ACC112 (cell line): ENCODE data around the gene POLA2.
"Not testable (repeated sequence)": the region's sequence is repeated elsewhere in the genome, so short reads cannot be mapped to it uniquely, and the experiment has no call there.

Source experiments
- H2AFZ ChIP-seq: fragments of 200-600 bp; sonication (generic); one replicate; pipeline ENCODE4 v1.6.0; 2017; ENCODE audit warnings: antibody characterized with exemption, low read length; ENCODE audit not compliant: unreplicated experiment
- H3K27ac ChIP-seq: fragments of 200-600 bp; sonication (generic); 2 replicates; pipeline ENCODE4 v1.5.1; 2014; ENCODE audit warnings: low read depth, mild to moderate bottlenecking, antibody characterized with exemption, low read length, moderate library complexity
- H3K27me3 ChIP-seq: fragments of 200-600 bp; sonication (generic); 2 replicates; pipeline ENCODE4 v1.6.1; 2014; ENCODE audit warnings: mild to moderate bottlenecking, antibody characterized with exemption, low read length, moderate library complexity, mixed read lengths; ENCODE audit not compliant: insufficient read depth
- H3K36me3 ChIP-seq: fragments of 200-600 bp; sonication (generic); 2 replicates; pipeline ENCODE4 v1.6.1; 2016; ENCODE audit warnings: mild to moderate bottlenecking, antibody characterized with exemption, low read length, moderate library complexity, mixed read lengths; ENCODE audit not compliant: insufficient read depth
- H3K4me1 ChIP-seq: fragments of 200-600 bp; sonication (generic); one replicate; pipeline ENCODE4 v1.6.1; 2016; ENCODE audit warnings: low read length, mixed read lengths; ENCODE audit not compliant: insufficient read depth, unreplicated experiment, control insufficient read depth
- H3K4me3 ChIP-seq: fragments of 200-600 bp; sonication (generic); 2 replicates; pipeline ENCODE4 v1.5.1; 2014; ENCODE audit warnings: mild to moderate bottlenecking, low read depth, low read length
- H3K79me2 ChIP-seq: fragments of 200-600 bp; sonication (generic); one replicate; pipeline ENCODE4 v1.6.0; 2016; ENCODE audit warnings: low read length; ENCODE audit not compliant: control insufficient read depth, unreplicated experiment, insufficient read depth

The POLA2 gene

DNA sequence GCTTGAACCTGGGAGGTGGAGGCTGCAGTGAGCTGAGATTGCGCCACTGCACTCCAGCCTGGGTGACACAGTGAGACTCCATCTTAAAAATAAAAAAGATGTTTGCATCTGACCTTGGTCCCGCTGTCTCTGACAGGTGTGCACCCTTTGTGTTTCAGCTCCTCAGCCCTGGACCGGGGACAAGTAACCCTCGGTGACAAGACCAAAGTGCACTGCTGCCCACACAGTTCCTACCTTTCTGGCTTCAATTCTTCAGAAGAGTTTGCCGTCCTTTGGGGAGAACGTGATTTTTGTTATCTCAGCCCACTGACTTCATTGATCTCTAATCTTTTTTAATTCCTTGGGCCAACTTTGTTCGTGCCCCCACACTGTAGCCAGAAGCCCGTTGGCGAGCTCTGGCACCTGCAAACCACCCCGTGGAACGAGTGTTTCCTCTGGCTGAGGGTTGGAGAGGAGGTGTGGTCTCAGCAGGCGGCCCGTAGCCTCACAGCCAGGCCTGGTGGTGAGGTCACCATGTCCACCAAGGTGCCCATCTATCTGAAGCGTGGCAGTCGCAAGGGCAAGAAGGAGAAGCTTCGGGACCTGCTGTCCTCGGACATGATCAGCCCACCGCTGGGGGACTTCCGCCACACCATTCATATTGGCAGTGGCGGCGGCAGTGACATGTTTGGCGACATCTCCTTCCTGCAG, 58.8 kb downstream of the POLA2 start:
- no peaks in the 10 kb centered on the region for H3K27me3 ChIP-seq
- H2AFZ ChIP-seq: no peak overlapping the region
- no peak overlapping the region for H3K4me3 ChIP-seq
- H3K4me1 ChIP-seq: peaks cover 11% of the 10 kb centered on the region
- H3K27ac ChIP-seq: no peak overlapping the region
- peaks cover 30% of the 10 kb centered on the region; the same call in 1 of the 2 replicates for H3K36me3 ChIP-seq
- peaks cover 63% of the 10 kb centered on the region for H3K79me2 ChIP-seq

DNA sequence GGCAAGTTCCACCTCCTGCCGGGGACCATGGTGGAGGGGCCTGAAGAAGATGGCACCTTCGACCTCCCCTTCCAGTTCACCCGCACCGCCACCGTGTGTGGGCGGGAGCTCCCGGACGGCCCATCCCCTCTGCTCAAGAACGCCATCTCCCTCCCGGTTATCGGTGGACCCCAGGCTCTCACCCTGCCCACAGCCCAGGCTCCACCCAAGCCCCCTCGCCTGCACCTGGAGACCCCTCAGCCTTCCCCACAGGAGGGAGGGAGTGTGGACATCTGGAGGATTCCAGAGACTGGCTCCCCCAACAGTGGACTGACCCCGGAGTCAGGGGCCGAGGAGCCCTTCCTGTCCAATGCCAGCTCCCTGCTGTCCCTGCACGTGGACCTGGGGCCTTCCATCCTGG, 59.3 kb downstream of the POLA2 start:
- no peak overlapping the region for H3K27ac ChIP-seq
- no peaks in the 10 kb centered on the region for H3K27me3 ChIP-seq
- H3K4me3 ChIP-seq: no peak overlapping the region
- no peak overlapping the region for H2AFZ ChIP-seq
- peaks cover 30% of the 10 kb centered on the region; the same call in 1 of the 2 replicates for H3K36me3 ChIP-seq
- H3K4me1 ChIP-seq: peaks cover 11% of the 10 kb centered on the region
- H3K79me2 ChIP-seq: peaks cover 58% of the 10 kb centered on the region

DNA sequence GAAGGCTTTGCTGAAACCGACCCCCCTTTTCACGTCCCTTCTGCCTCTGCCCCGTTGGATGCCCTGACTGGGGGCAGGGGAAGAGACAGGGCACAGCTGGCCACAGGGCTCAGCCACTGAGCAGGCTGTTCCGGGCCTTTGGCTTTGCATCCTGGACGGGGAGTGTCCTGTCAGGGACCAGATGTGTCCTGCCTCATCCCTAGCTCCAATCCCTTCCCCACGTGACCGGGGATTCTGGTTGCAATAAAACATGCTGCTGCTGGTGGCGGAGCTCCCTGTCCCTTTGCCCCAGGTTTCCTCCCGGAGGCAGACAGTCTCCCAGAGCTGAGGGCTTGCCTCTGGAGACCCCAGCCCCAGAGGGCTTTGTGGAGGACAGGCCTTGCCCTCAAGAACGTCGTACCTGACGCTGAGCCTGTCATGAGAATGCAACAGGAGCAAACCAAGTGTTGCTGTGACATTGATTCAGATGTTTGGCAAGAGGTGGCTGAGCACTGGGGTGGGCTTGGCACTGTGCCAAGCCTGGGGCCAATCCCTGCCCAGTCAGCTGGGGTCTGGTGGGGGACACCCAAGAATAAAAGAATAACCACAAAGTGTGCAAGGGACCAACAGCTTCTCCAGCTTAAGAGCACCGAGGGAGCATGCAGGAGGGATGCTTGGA, 60.2 kb downstream of the POLA2 start:
- Histone ChIP-seq H3K4me1 (peaks cover 8% of the 10 kb centered on the region), H3K79me2 (peaks cover 51% of the 10 kb centered on the region), H3K36me3 (peaks cover 30% of the 10 kb centered on the region; the same call in 1 of the 2 replicates), H2AFZ (no peak overlapping the region), H3K27me3 (no peaks in the 10 kb centered on the region), H3K27ac (no peak overlapping the region), H3K4me3 (no peak overlapping the region)

DNA sequence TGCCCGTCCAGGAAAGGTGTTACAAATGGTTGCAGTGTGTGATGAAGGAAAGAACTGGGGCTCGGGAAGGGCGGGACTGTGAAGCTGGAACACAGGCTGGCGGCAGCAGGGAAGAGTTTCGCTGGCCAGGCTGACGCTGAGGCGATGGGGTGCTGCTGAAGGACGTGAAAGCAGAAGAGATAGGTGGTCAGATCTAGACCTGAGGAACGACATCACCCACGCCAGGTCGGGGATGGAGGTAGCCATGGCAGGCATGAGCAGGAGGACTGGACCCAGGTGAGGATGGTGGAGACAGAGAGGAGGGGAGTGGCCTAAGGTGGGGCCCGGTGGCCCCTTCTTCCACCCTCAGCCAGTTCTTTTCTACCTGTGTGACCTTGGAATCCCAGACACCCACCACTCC, 62.1 kb downstream of the POLA2 start:
- H3K4me3 ChIP-seq: no peak overlapping the region
- no peak overlapping the region for H2AFZ ChIP-seq
- no peak overlapping the region for H3K27ac ChIP-seq
- H3K27me3 ChIP-seq: no peaks in the 10 kb centered on the region
- H3K4me1 ChIP-seq: no peaks in the 10 kb centered on the region
- H3K36me3 ChIP-seq: peaks cover 30% of the 10 kb centered on the region; the same call in 1 of the 2 replicates
- H3K79me2 ChIP-seq: peaks cover 38% of the 10 kb centered on the region

DNA sequence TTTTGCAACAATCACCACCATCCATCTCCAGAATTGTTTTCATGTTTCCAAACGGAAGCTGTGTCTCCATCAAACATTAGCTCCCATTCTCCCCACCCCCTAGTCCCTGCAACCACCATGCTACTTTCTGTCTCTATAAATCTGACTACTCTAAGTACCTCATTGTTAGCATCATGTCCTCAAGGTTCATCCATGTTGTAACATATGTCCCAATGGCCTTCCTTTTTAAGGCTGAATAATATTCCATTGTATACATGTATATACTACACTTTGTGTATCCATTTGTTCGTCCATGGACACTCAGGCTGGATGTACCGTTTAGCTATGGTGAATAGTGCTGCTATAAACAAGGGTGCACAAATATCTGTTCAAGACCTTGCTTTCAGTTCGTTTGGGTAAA, 63.7 kb downstream of the POLA2 start:
- no peak overlapping the region for H3K27ac ChIP-seq
- H3K4me3 ChIP-seq: no peak overlapping the region
- H3K79me2 ChIP-seq: peaks cover 23% of the 10 kb centered on the region
- H3K4me1 ChIP-seq: peaks cover 4% of the 10 kb centered on the region
- H3K36me3 ChIP-seq: peaks cover 22% of the 10 kb centered on the region; the same call in 1 of the 2 replicates
- H2AFZ ChIP-seq: no peak overlapping the region
- H3K27me3 ChIP-seq: no peaks in the 10 kb centered on the region

DNA sequence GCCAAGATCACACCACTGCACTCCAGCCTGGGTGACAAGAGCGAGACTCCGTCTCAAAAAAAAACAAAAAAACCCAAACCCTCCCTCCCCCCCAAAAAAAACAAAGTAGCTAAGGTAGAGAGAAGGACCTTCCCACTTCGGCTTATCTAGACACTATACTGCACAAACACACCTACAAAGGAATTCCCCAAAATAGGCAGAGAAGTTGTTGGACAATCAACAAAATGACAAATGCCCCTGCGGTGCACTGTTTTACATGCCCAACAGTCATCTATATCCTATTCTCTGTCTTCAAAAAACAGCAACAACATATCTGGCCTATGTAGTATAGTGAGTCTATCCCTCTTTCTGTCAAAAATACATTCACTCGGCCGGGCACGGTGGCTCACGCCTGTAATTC, 65.3 kb downstream of the POLA2 start:
- H3K27me3 ChIP-seq: no peaks in the 10 kb centered on the region
- no peak overlapping the region for H3K4me3 ChIP-seq
- peaks cover 7% of the 10 kb centered on the region for H3K79me2 ChIP-seq
- H3K4me1 ChIP-seq: peaks cover 4% of the 10 kb centered on the region
- no peak overlapping the region for H2AFZ ChIP-seq
- peaks cover 11% of the 10 kb centered on the region; the same call in 1 of the 2 replicates for H3K36me3 ChIP-seq
- no peak overlapping the region for H3K27ac ChIP-seq

DNA sequence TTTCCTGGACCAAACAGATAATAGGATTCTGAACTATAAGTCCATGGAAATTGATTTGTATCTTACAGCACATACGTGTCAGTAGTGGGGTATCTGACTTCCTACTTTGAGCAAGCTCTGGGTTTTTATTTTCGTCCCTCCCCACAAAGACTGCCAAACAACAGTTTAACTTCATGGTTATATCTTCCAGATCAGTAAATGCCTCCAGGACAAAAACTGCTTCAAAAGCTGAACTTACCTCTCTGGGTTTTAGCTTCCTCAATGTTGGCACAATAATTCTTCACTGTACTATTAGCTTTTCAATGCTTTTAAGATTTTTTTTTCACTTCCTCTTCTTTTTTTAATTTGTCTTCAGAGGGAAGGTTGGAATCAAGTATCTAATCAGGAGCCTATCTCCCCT, 67.7 kb downstream of the POLA2 start:
- peak overlapping the region; percentile 51 for H2AFZ ChIP-seq

DNA sequence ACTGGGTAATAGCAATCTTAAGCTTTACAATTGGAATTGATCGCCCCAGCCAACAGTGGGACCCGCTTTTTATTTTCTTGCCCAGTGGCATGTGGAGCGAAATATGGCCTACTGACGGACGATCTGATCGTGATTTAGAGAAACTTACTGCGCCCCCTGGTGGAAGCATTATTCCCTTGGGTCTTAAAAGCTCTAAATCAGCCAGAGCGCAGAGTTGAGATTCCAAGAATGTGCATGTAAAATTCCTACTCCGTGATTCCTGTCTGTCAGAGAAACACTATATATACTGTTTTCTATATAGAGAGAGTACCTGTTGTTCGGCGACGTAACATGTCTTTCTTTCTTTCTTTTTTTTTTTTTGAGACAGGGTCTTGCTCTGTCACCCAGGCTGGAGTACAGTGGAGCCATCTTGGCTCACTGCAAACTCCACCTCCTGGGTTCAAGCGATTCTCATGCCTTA, 68.2 kb downstream of the POLA2 start:
- H3K79me2 ChIP-seq: peaks cover 14% of the 10 kb centered on the region
- no peaks in the 10 kb centered on the region for H3K27me3 ChIP-seq
- H3K4me3 ChIP-seq: 0 out of 2 replicates have a peak overlapping the region, but pooled peaks have one; percentile 28
- no peaks in the 10 kb centered on the region for H3K36me3 ChIP-seq
- H3K27ac ChIP-seq: peak overlapping the region; percentile 37
- H2AFZ ChIP-seq: peak overlapping the region; percentile 59
- peaks cover 4% of the 10 kb centered on the region for H3K4me1 ChIP-seq

More for the DNA sequence above, 67.7 kb downstream of the POLA2 start:
- Histone ChIP-seq H3K79me2 (peaks cover 9% of the 10 kb centered on the region), H3K27me3 (no peaks in the 10 kb centered on the region), H3K4me3 (0 out of 2 replicates have a peak overlapping the region, but pooled peaks have one; percentile 28), H3K36me3 (no peaks in the 10 kb centered on the region), H3K27ac (peak overlapping the region; percentile 37), H3K4me1 (peaks cover 4% of the 10 kb centered on the region)

DNA sequence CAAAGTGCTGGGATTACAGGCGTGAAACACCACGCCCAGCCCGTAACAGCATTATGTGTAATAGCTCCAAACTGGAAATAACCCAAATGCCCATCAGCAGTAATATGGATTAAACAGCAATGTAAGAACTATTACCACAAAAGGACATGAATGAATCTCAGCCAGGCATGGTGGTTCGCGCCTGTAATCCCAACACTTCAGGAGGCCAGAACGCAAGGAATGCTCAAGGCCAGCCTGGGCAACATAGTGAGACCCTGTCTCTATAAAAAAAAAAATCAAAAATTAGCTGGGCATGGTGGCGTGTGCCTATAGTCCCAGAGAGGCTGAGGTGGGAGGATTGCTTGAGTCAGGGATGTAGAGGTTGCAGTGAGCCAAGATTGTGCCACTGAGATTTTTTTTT, 68.8 kb downstream of the POLA2 start:
- no peaks in the 10 kb centered on the region for H3K27me3 ChIP-seq
- peaks cover 20% of the 10 kb centered on the region for H3K79me2 ChIP-seq
- peaks cover 10% of the 10 kb centered on the region for H3K4me1 ChIP-seq
- H3K4me3 ChIP-seq: no peak overlapping the region
- no peak overlapping the region for H3K27ac ChIP-seq
- no peaks in the 10 kb centered on the region for H3K36me3 ChIP-seq
- no peak overlapping the region for H2AFZ ChIP-seq

DNA sequence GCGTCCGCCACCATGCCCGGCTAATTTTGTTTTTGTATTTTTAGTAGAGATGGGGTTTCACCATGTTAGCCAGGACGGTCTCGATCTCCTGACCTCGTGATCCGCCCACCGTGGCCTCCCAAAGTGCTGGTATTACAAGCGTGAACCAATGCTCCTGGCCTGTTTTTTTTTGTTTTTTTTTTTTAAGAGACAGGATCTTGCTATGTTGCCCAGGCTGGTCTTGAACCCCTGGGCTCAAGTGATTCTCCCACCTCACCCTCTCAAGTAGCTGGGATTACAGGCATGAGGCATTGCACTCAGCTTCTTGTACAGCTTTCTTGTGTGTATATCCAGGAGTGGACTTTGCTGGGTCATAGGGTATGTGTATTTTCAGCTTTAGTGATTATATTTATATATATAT, 70.8 kb downstream of the POLA2 start:
- peaks cover 37% of the 10 kb centered on the region for H3K79me2 ChIP-seq

More for the DNA sequence above, 70.8 kb downstream of the POLA2 start:
- H3K4me3 ChIP-seq, H3K36me3 ChIP-seq, H3K27me3 ChIP-seq, H3K27ac ChIP-seq, H2AFZ ChIP-seq: not testable (repeated sequence)
- peaks cover 11% of the 10 kb centered on the region for H3K4me1 ChIP-seq
